BLaER1 (cell line): ENCODE measurements around the gene TEX30.

Experiments
- H3K27ac ChIP-seq: shearing (Covaris generic); formaldehyde crosslinking; 2 replicates; pipeline ENCODE4 v1.8.1; 2022
- H3K27me3 ChIP-seq: shearing (Covaris generic); formaldehyde crosslinking; 2 replicates; pipeline ENCODE4 v1.8.1; 2022
- H3K36me3 ChIP-seq: shearing (Covaris generic); formaldehyde crosslinking; 2 replicates; pipeline ENCODE4 v1.8.1; 2022
- H3K4me1 ChIP-seq: shearing (Covaris generic); formaldehyde crosslinking; 2 replicates; pipeline ENCODE4 v1.8.1; 2022
- H3K4me2 ChIP-seq: shearing (Covaris generic); formaldehyde crosslinking; 2 replicates; pipeline ENCODE4 v1.8.1; 2022
- H3K4me3 ChIP-seq: shearing (Covaris generic); formaldehyde crosslinking; 2 replicates; pipeline ENCODE4 v1.8.1; 2022
- H3K9ac ChIP-seq: shearing (Covaris generic); formaldehyde crosslinking; 2 replicates; pipeline ENCODE4 v1.8.1; 2022
- H3K9me3 ChIP-seq: shearing (Covaris generic); formaldehyde crosslinking; 2 replicates; pipeline ENCODE4 v1.8.1; 2022
- H4K20me1 ChIP-seq: shearing (Covaris generic); formaldehyde crosslinking; 2 replicates; pipeline ENCODE4 v1.8.1; 2022
- Cebpa-rat ChIP-seq: shearing (Covaris generic); IDR thresholded peaks from 2 replicates; pipeline ENCODE4 v1.8.1; 2022

Gene TEX30

DNA sequence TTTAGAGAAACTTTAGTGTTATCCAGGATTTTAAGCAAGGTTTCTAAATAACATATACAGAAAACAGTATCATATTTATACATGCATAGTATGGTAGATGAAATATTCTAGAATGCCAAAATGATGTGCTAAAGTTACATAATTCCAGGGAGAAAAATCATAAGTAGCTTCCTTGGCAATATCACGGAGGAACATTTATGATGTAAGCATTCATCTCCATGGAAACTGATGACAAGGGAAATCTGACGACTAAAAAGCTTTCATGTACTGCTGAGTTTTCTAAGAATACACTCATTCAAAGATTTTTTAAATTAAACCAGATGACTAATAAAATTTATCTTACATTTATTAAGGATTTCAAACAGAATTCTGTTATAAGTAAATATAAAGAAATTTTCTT lies 4.7 kb downstream of the TEX30 start:
- H3K27me3 ChIP-seq: no peaks in the 10 kb centered on the region

DNA sequence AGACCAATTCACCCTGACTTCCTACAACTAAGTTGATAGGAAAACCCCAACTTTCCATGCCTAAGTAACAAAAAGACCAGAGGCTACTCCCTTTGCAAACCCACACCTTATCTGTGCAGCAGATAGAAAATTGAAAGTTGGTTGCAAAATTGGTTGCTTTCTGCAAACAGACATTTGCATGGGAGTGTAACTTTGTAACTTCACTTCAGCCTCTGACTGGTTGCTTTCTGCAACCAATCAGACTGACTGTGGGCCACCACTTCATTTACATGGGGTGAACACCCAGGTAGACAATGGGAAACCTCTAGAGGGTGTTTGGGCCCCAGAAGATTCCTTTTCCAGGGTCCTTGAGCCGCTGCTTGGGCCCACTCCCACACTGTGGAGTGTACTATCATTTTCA lies 9.8 kb downstream of the TEX30 start:
- no peaks in the 10 kb centered on the region for H3K4me1 ChIP-seq
- H4K20me1 ChIP-seq: no peaks in the 10 kb centered on the region
- H3K27ac ChIP-seq: no peak overlapping the region
- H3K27me3 ChIP-seq: no peaks in the 10 kb centered on the region
- H3K36me3 ChIP-seq: peaks cover 15% of the 10 kb centered on the region
- H3K9ac ChIP-seq: no peak overlapping the region
- TF ChIP-seq Cebpa-rat: no peak
- no peak overlapping the region for H3K4me3 ChIP-seq
- H3K9me3 ChIP-seq: no peaks in the 10 kb centered on the region
- no peak overlapping the region for H3K4me2 ChIP-seq

More for the DNA sequence above, 4.7 kb downstream of the TEX30 start:
- peaks cover 15% of the 10 kb centered on the region for H3K36me3 ChIP-seq
- H4K20me1 ChIP-seq: no peaks in the 10 kb centered on the region
- H3K4me2 ChIP-seq: no peak overlapping the region
- H3K27ac ChIP-seq: no peak overlapping the region
- TF ChIP-seq Cebpa-rat: no peak
- no peak overlapping the region for H3K4me3 ChIP-seq
- H3K9ac ChIP-seq: no peak overlapping the region
- peaks cover under 1% of the 10 kb centered on the region; the same call in 1 of the 2 replicates for H3K9me3 ChIP-seq
- peaks cover 25% of the 10 kb centered on the region for H3K4me1 ChIP-seq

DNA sequence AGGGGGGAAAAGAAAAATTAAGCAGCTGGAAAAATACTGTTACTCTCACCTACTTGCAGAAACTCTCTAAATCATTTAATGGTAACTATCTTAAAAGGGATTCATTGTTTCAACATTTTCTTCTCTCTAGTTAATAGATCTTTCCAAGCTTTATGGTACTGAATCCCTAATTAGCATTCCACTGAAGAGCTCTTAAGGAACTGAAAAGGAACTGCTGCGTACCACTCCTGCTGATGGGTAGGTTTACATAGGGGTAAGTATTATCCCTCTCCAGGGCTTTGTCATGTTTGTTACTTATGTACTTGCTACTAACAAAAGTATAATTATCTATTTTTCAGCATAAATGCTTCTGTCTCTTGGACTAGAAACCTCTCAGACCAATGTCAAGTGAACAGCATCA lies 12.5 kb downstream of the TEX30 start:
- H3K27me3 ChIP-seq: no peaks in the 10 kb centered on the region
- H3K4me3 ChIP-seq: no peak overlapping the region
- no peak for TF ChIP-seq Cebpa-rat
- no peaks in the 10 kb centered on the region for H4K20me1 ChIP-seq
- H3K27ac ChIP-seq: no peak overlapping the region
- no peak overlapping the region for H3K4me2 ChIP-seq
- no peaks in the 10 kb centered on the region for H3K4me1 ChIP-seq
- no peak overlapping the region for H3K9ac ChIP-seq
- peaks cover 7% of the 10 kb centered on the region; the same call in 1 of the 2 replicates for H3K36me3 ChIP-seq
- H3K9me3 ChIP-seq: no peaks in the 10 kb centered on the region

DNA sequence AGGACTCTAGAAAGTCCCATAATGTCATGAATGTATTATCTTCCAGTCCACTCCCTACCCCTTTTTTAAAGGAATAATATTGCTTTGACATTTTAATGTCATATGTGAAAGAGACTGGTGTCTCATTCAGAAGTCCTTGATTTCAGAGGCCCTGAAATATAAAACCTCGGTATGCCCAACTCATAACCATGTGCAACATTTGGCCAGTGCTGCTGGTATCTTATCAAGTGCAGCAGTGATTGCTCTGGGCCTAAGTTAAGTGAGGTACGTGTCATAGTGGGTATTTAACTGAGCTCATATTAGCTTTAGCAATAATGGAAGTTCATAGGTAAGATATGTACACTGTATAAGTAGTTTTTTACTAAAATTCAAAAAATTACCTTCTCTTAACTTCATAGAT lies 14.7 kb downstream of the TEX30 start:
- H3K9ac ChIP-seq: no peak overlapping the region
- H3K9me3 ChIP-seq: no peaks in the 10 kb centered on the region
- no peaks in the 10 kb centered on the region for H3K27me3 ChIP-seq
- H3K4me3 ChIP-seq: no peak overlapping the region
- H3K27ac ChIP-seq: no peak overlapping the region
- no peak for TF ChIP-seq Cebpa-rat
- no peaks in the 10 kb centered on the region for H3K36me3 ChIP-seq
- no peaks in the 10 kb centered on the region for H3K4me1 ChIP-seq
- no peaks in the 10 kb centered on the region for H4K20me1 ChIP-seq
- H3K4me2 ChIP-seq: no peak overlapping the region

DNA sequence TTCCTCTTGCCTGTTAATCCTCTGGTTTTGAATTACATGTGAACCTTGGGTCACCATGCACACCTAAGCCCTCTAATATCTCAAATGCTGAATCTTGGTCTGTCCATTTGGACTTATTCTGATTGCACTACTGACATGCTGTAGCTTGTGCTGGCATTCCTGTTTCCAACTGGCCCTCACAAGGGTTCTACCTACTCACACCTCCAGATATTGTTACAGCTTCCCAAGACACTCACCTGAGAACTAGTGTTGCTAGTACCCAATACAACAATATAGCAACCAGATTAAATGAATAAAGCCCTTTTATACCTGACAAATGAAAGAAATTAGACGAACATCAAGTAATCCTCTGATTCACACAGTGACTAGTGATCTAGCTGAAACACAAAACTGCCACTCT lies 16.6 kb downstream of the TEX30 start:
- no peak for TF ChIP-seq Cebpa-rat
- no peak overlapping the region for H3K4me3 ChIP-seq

DNA sequence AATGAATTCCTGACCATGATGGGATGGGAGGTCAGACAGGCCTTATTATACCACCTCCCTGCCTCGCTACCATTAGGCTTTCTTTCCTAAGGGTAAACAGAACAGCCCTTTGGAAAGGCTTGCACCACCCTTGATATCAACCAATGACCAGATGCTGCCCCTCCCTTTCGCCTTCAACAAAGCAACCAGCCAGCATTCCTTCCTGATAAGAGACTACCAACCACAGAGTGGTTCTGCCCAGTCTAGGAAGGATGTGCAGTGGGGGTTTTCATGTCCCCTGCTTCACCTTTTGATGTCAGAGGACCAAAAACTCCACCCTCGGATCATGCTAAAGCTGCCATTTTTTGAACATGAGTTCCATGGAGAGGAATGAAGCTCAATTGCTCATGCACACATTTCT lies 21.7 kb downstream of the TEX30 start:
- H3K27ac ChIP-seq: no peak overlapping the region
- no peak for TF ChIP-seq Cebpa-rat
- H3K4me3 ChIP-seq: no peak overlapping the region
- no peaks in the 10 kb centered on the region for H3K27me3 ChIP-seq
- H3K36me3 ChIP-seq: no peaks in the 10 kb centered on the region
- no peak overlapping the region for H3K9ac ChIP-seq
- no peak overlapping the region for H3K4me2 ChIP-seq
- no peaks in the 10 kb centered on the region for H3K4me1 ChIP-seq
- no peaks in the 10 kb centered on the region for H4K20me1 ChIP-seq
- H3K9me3 ChIP-seq: peaks cover 11% of the 10 kb centered on the region; the same call in 1 of the 2 replicates

More for the DNA sequence above, 16.6 kb downstream of the TEX30 start:
- Histone ChIP-seq H4K20me1 (no peaks in the 10 kb centered on the region), H3K4me1 (no peaks in the 10 kb centered on the region), H3K9ac (no peak overlapping the region), H3K27ac (no peak overlapping the region), H3K27me3 (no peaks in the 10 kb centered on the region), H3K36me3 (no peaks in the 10 kb centered on the region), H3K4me2 (no peak overlapping the region), H3K9me3 (peaks cover 8% of the 10 kb centered on the region; the same call in 1 of the 2 replicates)

DNA sequence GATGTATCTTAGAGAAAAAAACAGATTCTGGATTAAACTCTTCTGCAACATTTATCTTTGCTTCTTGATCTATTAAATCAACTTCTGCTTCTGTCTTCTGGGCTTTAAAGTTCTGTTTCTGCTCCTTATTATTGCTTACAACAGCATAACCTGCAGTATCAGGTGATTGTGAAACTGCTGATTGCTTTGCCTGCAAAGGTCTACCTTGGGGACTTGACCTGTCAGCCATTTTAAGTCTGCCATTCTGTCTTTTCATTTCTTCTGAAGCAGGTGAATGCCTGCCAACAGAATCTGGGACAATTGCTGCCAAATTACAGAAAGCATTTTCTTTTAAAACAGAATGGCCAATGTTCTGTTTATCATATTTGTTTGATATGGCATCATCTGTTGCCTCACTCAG lies 31.1 kb downstream of the TEX30 start:
- H3K27me3 ChIP-seq: no peaks in the 10 kb centered on the region

DNA sequence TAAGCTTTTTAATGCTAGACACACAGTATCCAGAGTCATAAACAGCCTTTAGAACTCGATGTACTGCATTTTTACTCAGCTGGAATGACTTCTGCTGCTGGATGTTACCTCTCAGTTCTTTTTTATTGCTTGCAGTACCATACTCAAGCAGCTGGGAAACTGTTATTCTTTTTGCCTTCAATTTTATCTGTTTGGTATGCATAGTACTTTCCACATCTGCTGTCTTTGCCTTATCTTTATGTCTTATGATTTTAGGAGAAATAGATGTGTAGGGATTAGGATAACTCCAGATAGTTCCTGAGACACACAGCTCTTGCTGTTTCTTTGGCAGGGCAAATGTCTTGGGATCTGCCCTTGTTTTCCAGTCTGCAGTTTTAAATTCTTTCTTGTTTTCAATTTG lies 31.5 kb downstream of the TEX30 start:
- no peak overlapping the region for H3K4me3 ChIP-seq
- H3K27ac ChIP-seq: no peak overlapping the region
- H3K27me3 ChIP-seq: no peaks in the 10 kb centered on the region
- H3K9me3 ChIP-seq: no peaks in the 10 kb centered on the region
- H4K20me1 ChIP-seq: no peaks in the 10 kb centered on the region
- no peak overlapping the region for H3K4me2 ChIP-seq
- no peak overlapping the region for H3K9ac ChIP-seq
- no peak for TF ChIP-seq Cebpa-rat
- H3K36me3 ChIP-seq: no peaks in the 10 kb centered on the region
- no peaks in the 10 kb centered on the region for H3K4me1 ChIP-seq

More for the DNA sequence above, 31.1 kb downstream of the TEX30 start:
- Histone ChIP-seq H3K36me3 (no peaks in the 10 kb centered on the region), H3K4me3 (no peak overlapping the region), H3K9me3 (no peaks in the 10 kb centered on the region), H4K20me1 (no peaks in the 10 kb centered on the region), H3K27ac (no peak overlapping the region), H3K9ac (no peak overlapping the region), H3K4me2 (no peak overlapping the region), H3K4me1 (no peaks in the 10 kb centered on the region)
- TF ChIP-seq Cebpa-rat: no peak

DNA sequence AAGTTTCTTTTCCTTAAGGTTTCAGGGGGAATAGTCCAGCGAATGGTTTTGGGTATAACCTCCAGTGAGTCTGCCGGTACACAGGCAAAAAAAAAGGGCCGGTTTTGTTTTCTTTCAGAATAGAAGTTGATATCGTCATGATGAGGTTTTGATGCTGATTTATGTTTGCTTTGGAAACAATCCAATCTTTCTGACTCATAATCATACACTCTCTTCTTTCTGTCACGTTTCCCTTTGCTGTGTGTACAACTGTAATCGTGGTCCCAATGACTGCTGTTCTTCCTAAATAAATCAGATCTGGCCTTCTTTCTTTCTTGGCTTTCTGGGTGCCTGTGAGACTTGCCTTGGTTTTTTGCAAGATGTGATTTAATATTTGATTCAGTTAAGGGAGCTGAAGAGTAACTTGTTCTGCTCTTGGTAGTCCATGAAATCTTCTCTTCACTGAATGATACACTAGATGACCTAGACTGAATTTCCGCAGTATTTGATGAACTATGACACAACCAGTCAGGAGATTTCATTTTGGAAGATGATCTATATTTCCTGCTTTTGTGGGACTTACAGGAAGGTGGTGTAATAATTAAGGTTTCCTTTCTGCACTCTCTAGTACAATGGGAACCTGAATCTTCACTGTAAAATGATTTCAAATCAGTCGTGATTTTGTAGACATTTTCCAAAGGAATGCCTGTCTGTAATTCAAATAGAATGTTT lies 43.9 kb downstream of the TEX30 start:
- H3K9me3 ChIP-seq: no peaks in the 10 kb centered on the region
- H3K4me2 ChIP-seq: no peak overlapping the region
- no peak for TF ChIP-seq Cebpa-rat
- H3K27ac ChIP-seq: no peak overlapping the region
- no peaks in the 10 kb centered on the region for H3K27me3 ChIP-seq
- no peaks in the 10 kb centered on the region for H3K36me3 ChIP-seq
- no peak overlapping the region for H3K9ac ChIP-seq
- H4K20me1 ChIP-seq: no peaks in the 10 kb centered on the region
- H3K4me1 ChIP-seq: no peaks in the 10 kb centered on the region
- H3K4me3 ChIP-seq: no peak overlapping the region

DNA sequence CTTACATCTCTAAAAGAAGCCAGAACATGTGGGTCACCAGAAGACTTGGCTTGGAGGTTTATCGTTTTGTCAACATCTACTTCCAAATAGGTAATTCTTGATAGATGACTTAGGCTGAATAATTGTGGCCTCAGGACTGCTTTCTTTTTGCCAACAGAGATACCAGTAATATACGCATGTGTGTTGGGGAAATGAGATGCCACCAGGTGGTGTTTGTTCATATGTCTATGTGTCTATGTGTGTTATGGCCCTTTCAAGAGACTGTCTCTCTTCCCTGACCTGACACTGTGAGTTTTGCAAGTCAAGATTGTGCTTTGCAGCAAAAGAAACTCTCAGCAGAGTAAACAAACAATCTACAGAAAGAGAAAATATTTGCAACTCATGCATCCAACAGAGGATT lies 47.2 kb downstream of the TEX30 start:
- H3K9me3 ChIP-seq: no peaks in the 10 kb centered on the region
- no peak overlapping the region for H3K4me3 ChIP-seq
- H4K20me1 ChIP-seq: no peaks in the 10 kb centered on the region
- H3K27ac ChIP-seq: no peak overlapping the region
- no peaks in the 10 kb centered on the region for H3K27me3 ChIP-seq
- no peak for TF ChIP-seq Cebpa-rat
- no peaks in the 10 kb centered on the region for H3K36me3 ChIP-seq
- H3K4me1 ChIP-seq: no peaks in the 10 kb centered on the region
- no peak overlapping the region for H3K9ac ChIP-seq
- H3K4me2 ChIP-seq: no peak overlapping the region

DNA sequence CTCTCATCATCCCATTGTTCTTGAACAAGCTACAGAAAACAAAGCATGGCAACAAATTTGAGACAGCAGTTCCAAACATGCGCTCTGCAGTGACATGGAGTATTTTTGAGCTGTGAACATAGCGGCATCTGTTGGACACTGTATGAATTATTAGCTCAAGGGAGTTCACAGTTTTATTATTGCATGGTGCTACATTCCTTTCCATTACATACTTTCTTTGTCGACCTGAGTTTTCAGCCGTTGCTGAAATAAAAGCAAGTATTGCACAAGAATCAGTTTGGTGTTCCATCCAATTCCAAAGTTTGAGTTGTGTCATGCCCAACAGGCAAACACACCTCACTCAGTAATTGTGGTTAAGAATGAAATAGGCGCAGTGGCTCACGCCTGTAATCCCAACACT lies 48.7 kb downstream of the TEX30 start:
- no peak overlapping the region for H3K4me3 ChIP-seq
- no peak overlapping the region for H3K9ac ChIP-seq
- H3K9me3 ChIP-seq: no peaks in the 10 kb centered on the region
- H4K20me1 ChIP-seq: no peaks in the 10 kb centered on the region
- H3K27me3 ChIP-seq: no peaks in the 10 kb centered on the region
- TF ChIP-seq Cebpa-rat: no peak; the same call in 1 of the 2 replicates
- H3K4me2 ChIP-seq: no peak overlapping the region
- H3K27ac ChIP-seq: no peak overlapping the region
- H3K4me1 ChIP-seq: no peaks in the 10 kb centered on the region
- H3K36me3 ChIP-seq: no peaks in the 10 kb centered on the region
